HAP-1 (cell line): ENCODE data around the gene RYR1.

Experiments
- DNase-seq, 2 experiments: peaks; one replicate each; pipeline ENCODE4 v3.0.0-alpha.2; 2016 to 2020; ENCODE audit warnings: low spot score in 2 of 2
- H3K27me3 ChIP-seq: fragments of 250-450 bp; sonication (Bioruptor Pico); 2 replicates; pipeline ENCODE4 v1.5.1; 2020; ENCODE audit warnings: low read depth, mild to moderate bottlenecking, moderate library complexity
- H3K36me3 ChIP-seq: fragments of 250-450 bp; sonication (Bioruptor Pico); replicated peaks from 2 replicates; pipeline ENCODE4 v1.5.1; 2020; ENCODE audit warnings: mild to moderate bottlenecking
- H3K4me1 ChIP-seq: fragments of 250-450 bp; sonication (Bioruptor Pico); 2 replicates; pipeline ENCODE4 v1.5.1; 2020; ENCODE audit warnings: mild to moderate bottlenecking
- H3K4me3 ChIP-seq: fragments of 250-450 bp; sonication (Bioruptor Pico); 2 replicates; pipeline ENCODE4 v1.5.1; 2020; ENCODE audit warnings: mild to moderate bottlenecking, moderate library complexity
- H3K9me3 ChIP-seq: fragments of 250-450 bp; sonication (Bioruptor Pico); 2 replicates; pipeline ENCODE4 v1.5.1; 2020; ENCODE audit warnings: mild to moderate bottlenecking, moderate library complexity
- in situ Hi-C: fragments of 300-500 bp; cut with MboI; formaldehyde crosslinking; loops from 3 replicates; pipeline ENCODE4 v1.14.3; 2020; ENCODE audit warnings: low sequenced_read_pairs, inconsistent platforms, mixed read lengths

RYR1 gene

GRCh38 chr19:38433268-38433733 lies at the start of gene RYR1:
RYR1 (plus strand) TSS chr19:38433691; CDS start chr19:38433830, 139 bp downstream.
- Histone ChIP-seq H3K36me3 (no peaks in the 10 kb centered on the region), H3K9me3 (no peaks in the 10 kb centered on the region), H3K27me3 (no peaks in the 10 kb centered on the region), H3K4me3 (no peak within 1 kb of the TSS), H3K4me1 (no peaks in the 10 kb centered on the region)
- in situ Hi-C loops = no loop called here
- peak; percentile 40 to 85 for DNase-seq

- Histone ChIP-seq H3K4me3 (no peak overlapping the region), H3K9me3 (no peaks in the 10 kb centered on the region), H3K36me3 (peaks cover 47% of the 10 kb centered on the region), H3K27me3 (no peaks in the 10 kb centered on the region), H3K4me1 (peaks cover 6% of the 10 kb centered on the region)
- in situ Hi-C loops = no loop called here
- DNase-seq = no peak
Observed at GRCh38 chr19:38383743-38384142, 49.7 kb upstream of the RYR1 start.

- peak in 1 of 2 experiments; percentile 29 for DNase-seq
- Histone ChIP-seq H3K9me3 (no peaks in the 10 kb centered on the region), H3K27me3 (no peaks in the 10 kb centered on the region), H3K36me3 (peaks cover 40% of the 10 kb centered on the region), H3K4me3 (no peak overlapping the region), H3K4me1 (peaks cover 6% of the 10 kb centered on the region)
- in situ Hi-C loops = no loop called here
Observed at GRCh38 chr19:38384209-38385027, 49.1 kb upstream of the RYR1 start.

GRCh38 chr19:38385057-38385803 lies 48.3 kb upstream of the RYR1 start:
- peaks cover 32% of the 10 kb centered on the region for H3K36me3 ChIP-seq
- H3K4me1 ChIP-seq = peaks cover 6% of the 10 kb centered on the region
- H3K27me3 ChIP-seq = no peaks in the 10 kb centered on the region
- in situ Hi-C loops = no loop called here
- no peak for DNase-seq
- H3K9me3 ChIP-seq = no peaks in the 10 kb centered on the region
- no peak overlapping the region for H3K4me3 ChIP-seq

- Histone ChIP-seq H3K4me3 (no peak overlapping the region), H3K27me3 (no peaks in the 10 kb centered on the region), H3K4me1 (peaks cover 6% of the 10 kb centered on the region), H3K9me3 (no peaks in the 10 kb centered on the region), H3K36me3 (peaks cover 28% of the 10 kb centered on the region)
- DNase-seq = no peak
- in situ Hi-C loops = no loop called here
Observed at GRCh38 chr19:38385804-38386257, 47.7 kb upstream of the RYR1 start.

- peaks cover 6% of the 10 kb centered on the region for H3K4me1 ChIP-seq
- peaks cover 22% of the 10 kb centered on the region for H3K36me3 ChIP-seq
- peak in 1 of 2 experiments; percentile 32 for DNase-seq
- no peaks in the 10 kb centered on the region for H3K9me3 ChIP-seq
- no peaks in the 10 kb centered on the region for H3K27me3 ChIP-seq
- in situ Hi-C loops = no loop called here
- no peak overlapping the region for H3K4me3 ChIP-seq
Observed at GRCh38 chr19:38386300-38386970, 47.1 kb upstream of the RYR1 start.

- no peak for DNase-seq
- in situ Hi-C loops = no loop called here
- H3K27me3 ChIP-seq = no peaks in the 10 kb centered on the region
Observed at GRCh38 chr19:38386971-38387549, 46.4 kb upstream of the RYR1 start.

GRCh38 chr19:38387550-38388348 lies 45.7 kb upstream of the RYR1 start, which contains the start of gene GGN:
GGN (minus strand) TSS chr19:38388034; CDS start chr19:38387261, 773 bp downstream.
- Histone ChIP-seq H3K9me3 (no peaks in the 10 kb centered on the region), H3K4me3 (peak within 1 kb of the TSS; percentile 44), H3K27me3 (no peaks in the 10 kb centered on the region), H3K4me1 (peaks cover 6% of the 10 kb centered on the region), H3K36me3 (peaks cover 11% of the 10 kb centered on the region)
- peak; percentile 92 to 98 for DNase-seq
- in situ Hi-C loops = no loop called here

More at GRCh38 chr19:38386971-38387549, 46.4 kb upstream of the RYR1 start:
- Histone ChIP-seq H3K9me3 (no peaks in the 10 kb centered on the region), H3K4me1 (peaks cover 6% of the 10 kb centered on the region), H3K4me3 (peak overlapping the region; percentile 44), H3K36me3 (peaks cover 16% of the 10 kb centered on the region)

- Histone ChIP-seq H3K4me3 (peak within 1 kb of the TSS; percentile 44), H3K4me1 (peaks cover 6% of the 10 kb centered on the region), H3K36me3 (peaks cover 3% of the 10 kb centered on the region), H3K27me3 (no peaks in the 10 kb centered on the region), H3K9me3 (no peaks in the 10 kb centered on the region)
- DNase-seq = peak in 1 of 2 experiments; percentile 76
- in situ Hi-C loops = no loop called here
Observed at GRCh38 chr19:38388349-38389100, 45.0 kb upstream of the RYR1 start, which contains the start of gene SPRED3. SPRED3 (plus strand) TSS chr19:38388697; CDS start chr19:38390303, 1,606 bp downstream.

GRCh38 chr19:38389101-38389925 lies 44.2 kb upstream of the RYR1 start:
- no peaks in the 10 kb centered on the region; the same call in none of the 2 replicates for H3K36me3 ChIP-seq
- H3K4me3 ChIP-seq = peak overlapping the region; percentile 44
- no peaks in the 10 kb centered on the region for H3K9me3 ChIP-seq
- no peaks in the 10 kb centered on the region for H3K27me3 ChIP-seq
- in situ Hi-C loops = no loop called here
- H3K4me1 ChIP-seq = peaks cover 6% of the 10 kb centered on the region
- DNase-seq = peak in 1 of 2 experiments; percentile 50
